ENCODE data around the gene ERG.

The ERG gene

DNA sequence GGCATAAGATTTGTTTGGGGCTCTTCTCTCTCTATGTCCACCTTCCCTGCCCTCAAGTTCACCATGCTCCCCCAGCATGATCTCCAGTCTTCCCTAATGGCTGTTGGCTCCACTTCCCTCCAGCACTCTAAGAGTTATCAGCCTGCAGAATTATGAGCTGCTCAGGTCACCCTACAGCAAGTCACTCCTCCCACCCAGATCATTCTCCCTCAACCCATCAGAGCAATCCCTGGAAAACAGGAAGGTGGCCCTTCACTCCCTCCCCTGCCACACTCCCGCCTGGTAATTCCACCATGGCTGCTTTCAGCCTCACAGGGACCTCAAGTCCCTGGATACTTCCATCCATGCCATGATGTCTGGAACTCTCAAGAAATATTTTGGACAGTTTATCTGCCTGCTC is 137.0 kb downstream of the ERG start:
- Histone ChIP-seq H3K4me3 (ENCODE audit: severe bottlenecking) (no peak overlapping the region), H3K27me3 (ENCODE audit: insufficient read depth, poor library complexity, severe bottlenecking) (no peaks in the 10 kb centered on the region), H3K36me3 (ENCODE audit: low read depth) (no peaks in the 10 kb centered on the region), H3K4me1 (ENCODE audit: insufficient read depth, poor library complexity, severe bottlenecking) (no peaks in the 10 kb centered on the region), H3K27ac (ENCODE audit: poor library complexity, severe bottlenecking) (no peak overlapping the region), H3K9me3 (ENCODE audit: severe bottlenecking) (peaks cover 2% of the 10 kb centered on the region)
- TF ChIP-seq, protein P1, sequence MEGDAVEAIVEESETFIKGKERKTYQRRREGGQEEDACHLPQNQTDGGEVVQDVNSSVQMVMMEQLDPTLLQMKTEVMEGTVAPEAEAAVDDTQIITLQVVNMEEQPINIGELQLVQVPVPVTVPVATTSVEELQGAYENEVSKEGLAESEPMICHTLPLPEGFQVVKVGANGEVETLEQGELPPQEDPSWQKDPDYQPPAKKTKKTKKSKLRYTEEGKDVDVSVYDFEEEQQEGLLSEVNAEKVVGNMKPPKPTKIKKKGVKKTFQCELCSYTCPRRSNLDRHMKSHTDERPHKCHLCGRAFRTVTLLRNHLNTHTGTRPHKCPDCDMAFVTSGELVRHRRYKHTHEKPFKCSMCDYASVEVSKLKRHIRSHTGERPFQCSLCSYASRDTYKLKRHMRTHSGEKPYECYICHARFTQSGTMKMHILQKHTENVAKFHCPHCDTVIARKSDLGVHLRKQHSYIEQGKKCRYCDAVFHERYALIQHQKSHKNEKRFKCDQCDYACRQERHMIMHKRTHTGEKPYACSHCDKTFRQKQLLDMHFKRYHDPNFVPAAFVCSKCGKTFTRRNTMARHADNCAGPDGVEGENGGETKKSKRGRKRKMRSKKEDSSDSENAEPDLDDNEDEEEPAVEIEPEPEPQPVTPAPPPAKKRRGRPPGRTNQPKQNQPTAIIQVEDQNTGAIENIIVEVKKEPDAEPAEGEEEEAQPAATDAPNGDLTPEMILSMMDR (IDR thresholded peaks at IDR 0.05; ENCODE audit: poor library complexity, severe bottlenecking): no peak
- no peak for DNase-seq (ENCODE audit: low spot score)
- no peak for ATAC-seq (ENCODE audit: low read depth)

DNA sequence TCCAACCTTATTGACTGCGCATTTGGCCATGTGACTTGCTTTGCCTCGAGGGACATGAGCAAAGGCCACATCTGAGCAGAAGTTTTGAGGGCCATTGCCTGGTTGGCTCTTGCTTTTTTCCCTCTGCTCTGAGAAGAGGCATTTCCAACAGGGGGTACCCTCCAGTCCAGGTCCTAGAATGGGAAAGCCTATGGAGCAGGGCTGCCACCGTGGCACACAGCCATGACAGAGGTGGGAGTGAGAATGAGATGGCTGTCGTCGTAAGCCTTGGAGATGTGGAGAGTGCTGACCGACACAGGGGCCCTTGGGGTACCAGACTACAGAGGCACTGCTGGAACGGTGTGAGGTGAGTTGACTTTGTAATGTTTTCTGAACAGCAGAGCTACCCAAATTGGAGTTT is 138.4 kb downstream of the ERG start:
- TF ChIP-seq, protein P1 (IDR thresholded peaks at IDR 0.05; ENCODE audit: poor library complexity, severe bottlenecking): no peak
- ATAC-seq (ENCODE audit: low read depth) (no peak), DNase-seq (ENCODE audit: low spot score) (no peak)
- no peaks in the 10 kb centered on the region for H3K36me3 ChIP-seq (ENCODE audit: low read depth)
- H3K9me3 ChIP-seq (ENCODE audit: severe bottlenecking): peaks cover 2% of the 10 kb centered on the region
- H3K4me3 ChIP-seq (ENCODE audit: severe bottlenecking): no peak overlapping the region
- peaks cover 3% of the 10 kb centered on the region for H3K4me1 ChIP-seq (ENCODE audit: insufficient read depth, poor library complexity, severe bottlenecking)
- no peaks in the 10 kb centered on the region for H3K27me3 ChIP-seq (ENCODE audit: insufficient read depth, poor library complexity, severe bottlenecking)
- no peak overlapping the region for H3K27ac ChIP-seq (ENCODE audit: poor library complexity, severe bottlenecking)

DNA sequence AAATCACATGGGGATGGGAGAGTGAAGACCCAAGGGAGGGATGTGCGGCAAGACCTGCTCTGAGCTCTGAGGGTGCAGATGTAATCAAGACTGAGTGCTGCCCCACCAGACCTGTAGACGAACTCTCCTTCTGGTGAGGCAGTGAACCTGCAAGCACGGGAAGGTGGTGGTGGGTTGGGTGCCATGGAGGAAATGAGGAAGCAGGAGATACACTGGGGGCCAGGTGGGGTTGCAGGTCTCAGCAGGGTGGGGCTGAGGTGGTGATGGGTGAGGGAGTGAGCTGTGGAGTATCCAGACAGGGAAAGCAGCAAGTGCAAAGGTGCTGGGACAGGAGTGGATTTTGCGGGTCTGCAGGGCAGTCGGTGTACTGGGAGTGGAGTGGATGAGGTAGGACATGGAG is 139.2 kb downstream of the ERG start:
- DNase-seq (ENCODE audit: low spot score): no peak
- ATAC-seq (ENCODE audit: low read depth): no peak
- no peak overlapping the region for H3K27ac ChIP-seq (ENCODE audit: poor library complexity, severe bottlenecking)
- H3K27me3 ChIP-seq (ENCODE audit: insufficient read depth, poor library complexity, severe bottlenecking): no peaks in the 10 kb centered on the region
- H3K9me3 ChIP-seq (ENCODE audit: severe bottlenecking): peaks cover 2% of the 10 kb centered on the region
- H3K36me3 ChIP-seq (ENCODE audit: low read depth): no peaks in the 10 kb centered on the region
- no peak overlapping the region for H3K4me3 ChIP-seq (ENCODE audit: severe bottlenecking)
- TF ChIP-seq, protein P1 (IDR thresholded peaks at IDR 0.05; ENCODE audit: poor library complexity, severe bottlenecking): no peak
- peaks cover 3% of the 10 kb centered on the region for H3K4me1 ChIP-seq (ENCODE audit: insufficient read depth, poor library complexity, severe bottlenecking)

DNA sequence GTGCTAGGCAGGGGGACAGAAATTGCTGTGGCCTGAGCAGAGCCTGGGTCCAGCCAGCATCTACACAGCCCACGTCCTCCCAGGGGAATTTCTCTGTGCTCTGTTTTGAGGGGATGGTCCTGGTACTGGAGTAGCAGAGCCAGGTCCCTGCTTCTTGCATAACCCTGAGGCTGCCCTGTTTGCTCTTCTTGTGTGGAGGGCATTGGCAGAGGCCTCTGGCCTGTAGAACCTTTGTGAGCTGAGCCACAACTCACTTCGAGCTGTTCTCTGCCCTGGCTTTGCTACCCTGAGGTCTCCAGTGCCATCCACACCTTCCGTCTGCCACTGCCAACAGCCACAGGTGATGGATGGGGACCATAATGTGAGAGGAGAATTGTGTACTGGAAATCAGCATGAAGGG is 139.6 kb downstream of the ERG start:
- peaks cover 2% of the 10 kb centered on the region for H3K9me3 ChIP-seq (ENCODE audit: severe bottlenecking)
- H3K27me3 ChIP-seq (ENCODE audit: insufficient read depth, poor library complexity, severe bottlenecking): no peaks in the 10 kb centered on the region
- TF ChIP-seq, protein P1 (IDR thresholded peaks at IDR 0.05; ENCODE audit: poor library complexity, severe bottlenecking): no peak
- no peak overlapping the region for H3K27ac ChIP-seq (ENCODE audit: poor library complexity, severe bottlenecking)
- peaks cover 3% of the 10 kb centered on the region for H3K4me1 ChIP-seq (ENCODE audit: insufficient read depth, poor library complexity, severe bottlenecking)
- H3K4me3 ChIP-seq (ENCODE audit: severe bottlenecking): no peak overlapping the region
- no peaks in the 10 kb centered on the region for H3K36me3 ChIP-seq (ENCODE audit: low read depth)
- DNase-seq (ENCODE audit: low spot score) (no peak), ATAC-seq (ENCODE audit: low read depth) (no peak)

DNA sequence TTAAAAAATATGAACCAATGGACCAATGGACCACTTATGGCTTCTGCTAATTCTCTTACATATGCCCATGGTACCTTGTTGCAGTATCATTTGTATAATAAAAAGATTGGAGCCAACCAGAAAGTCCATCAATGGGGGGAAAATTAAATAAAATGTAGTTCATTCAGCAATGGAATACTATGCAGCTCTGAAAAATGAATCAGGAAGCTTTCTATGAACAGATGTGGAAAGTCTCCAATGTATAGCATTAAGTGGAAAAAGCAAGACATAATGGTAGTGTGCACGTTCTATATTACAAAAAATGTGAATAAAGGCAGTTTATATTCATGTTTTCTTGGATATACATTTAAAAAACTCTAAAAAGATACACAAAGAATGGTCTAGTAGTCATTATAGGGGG is 140.2 kb downstream of the ERG start:
- TF ChIP-seq, protein P1 (IDR thresholded peaks at IDR 0.05; ENCODE audit: poor library complexity, severe bottlenecking): no peak
- no peaks in the 10 kb centered on the region for H3K36me3 ChIP-seq (ENCODE audit: low read depth)
- H3K4me1 ChIP-seq (ENCODE audit: insufficient read depth, poor library complexity, severe bottlenecking): peaks cover 3% of the 10 kb centered on the region
- H3K27ac ChIP-seq (ENCODE audit: poor library complexity, severe bottlenecking): no peak overlapping the region
- H3K27me3 ChIP-seq (ENCODE audit: insufficient read depth, poor library complexity, severe bottlenecking): no peaks in the 10 kb centered on the region
- no peak for DNase-seq (ENCODE audit: low spot score)
- no peak overlapping the region for H3K4me3 ChIP-seq (ENCODE audit: severe bottlenecking)
- peaks cover 2% of the 10 kb centered on the region for H3K9me3 ChIP-seq (ENCODE audit: severe bottlenecking)
- ATAC-seq (ENCODE audit: low read depth): no peak

All from RWPE2 (cell line).